ENCODE results near the gene ZP4. TPM values are rescaled to one million over a fixed set of nuclear protein-coding genes. Genes with fewer than 3 reads are reported as not detected.

ZP4 gene
- total and polyA plus RNA-seq, 2 of the 8 experiments (the other 6 are each of a cell fraction or from before 2014, with no cell fraction given): not detected

DNA sequence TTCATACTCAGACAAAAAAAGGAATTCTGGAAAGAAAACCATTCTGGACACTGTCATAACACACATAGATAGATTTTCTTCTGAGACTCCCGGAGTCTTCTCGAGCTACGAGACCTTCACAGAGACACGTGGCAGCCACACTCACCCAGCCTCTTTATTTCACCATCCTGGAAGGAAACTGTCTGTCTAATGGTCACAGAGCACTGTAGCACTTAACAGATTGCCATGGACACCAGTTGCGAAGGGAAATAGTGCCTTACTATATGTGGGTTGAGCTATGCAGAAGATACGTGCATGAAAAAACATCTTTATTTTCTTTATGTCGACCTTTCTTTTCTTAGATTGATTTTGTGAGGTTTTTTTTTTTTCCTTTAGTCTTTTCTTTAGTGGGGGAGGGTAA lies 57.9 kb downstream of the ZP4 start (continued):
- TF ChIP-seq, protein P1, sequence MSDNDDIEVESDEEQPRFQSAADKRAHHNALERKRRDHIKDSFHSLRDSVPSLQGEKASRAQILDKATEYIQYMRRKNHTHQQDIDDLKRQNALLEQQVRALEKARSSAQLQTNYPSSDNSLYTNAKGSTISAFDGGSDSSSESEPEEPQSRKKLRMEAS (IDR thresholded peaks at IDR 0.05): peak; percentile 80
- TF ChIP-seq TCF12 (IDR thresholded peaks at IDR 0.05; ENCODE audit: low read depth, low read length): no peak
